Mucosa of gallbladder (tissue), 1 donor: ENCODE results near the gene SLC1A4. TPM values are rescaled to one million over a fixed set of nuclear protein-coding genes. Genes with fewer than 3 reads are reported as not detected.
"Not testable (repeated sequence)": the region's sequence is repeated elsewhere in the genome, so short reads cannot be mapped to it uniquely, and the experiment has no call there.

Experiments used
- DNase-seq: peaks from one replicate; pipeline ENCODE4 v3.0.0-alpha.2; 2020; ENCODE audit warnings: low spot score
- total RNA-seq: library from RNA; stranded (reverse); gene quantifications from one replicate; pipeline ENCODE4 v1.2.1, GENCODE V29; 2021
- donor health status: DM: no; HTN: no; CAD: no.

Gene SLC1A4
- total RNA-seq, 1 donor from 2014 or later = 14.3 TPM

GRCh38 chr2:64963719-64964118, 25.5 kb upstream of the SLC1A4 start:
- no peak for DNase-seq

GRCh38 chr2:64966017-64966416, 23.2 kb upstream of the SLC1A4 start:
- no peak for DNase-seq

GRCh38 chr2:64966839-64967238, 22.4 kb upstream of the SLC1A4 start:
- no peak for DNase-seq

GRCh38 chr2:64967601-64968000, 21.6 kb upstream of the SLC1A4 start:
- DNase-seq = no peak

- not testable (repeated sequence) for DNase-seq
These were observed 20.1 kb upstream of the SLC1A4 start for GRCh38 chr2:64969086-64969485.

- DNase-seq = no peak
These were observed 18.7 kb upstream of the SLC1A4 start for GRCh38 chr2:64970495-64970894.

GRCh38 chr2:64972426-64972825, 16.8 kb upstream of the SLC1A4 start:
- DNase-seq = no peak

- DNase-seq = no peak
These were observed 16.3 kb upstream of the SLC1A4 start for GRCh38 chr2:64972876-64973275.

- DNase-seq = peak; percentile 51
These were observed 13.9 kb upstream of the SLC1A4 start for GRCh38 chr2:64975232-64975821.

GRCh38 chr2:64976276-64976675, 12.9 kb upstream of the SLC1A4 start:
- no peak for DNase-seq

GRCh38 chr2:64978514-64979268, 10.5 kb upstream of the SLC1A4 start:
- no peak for DNase-seq

GRCh38 chr2:64979744-64980143, 9.5 kb upstream of the SLC1A4 start:
- no peak for DNase-seq

- no peak for DNase-seq
These were observed 9.0 kb upstream of the SLC1A4 start for GRCh38 chr2:64980183-64980582.

GRCh38 chr2:64982311-64982857, 6.8 kb upstream of the SLC1A4 start:
- DNase-seq = no peak

- DNase-seq = no peak
These were observed 6.3 kb upstream of the SLC1A4 start for GRCh38 chr2:64982932-64983331.

- DNase-seq = no peak
These were observed 3.8 kb upstream of the SLC1A4 start for GRCh38 chr2:64985447-64985846.

- DNase-seq = no peak
These were observed 1.9 kb upstream of the SLC1A4 start for GRCh38 chr2:64987001-64987955.

GRCh38 chr2:64987956-64988419, 1.2 kb upstream of the SLC1A4 start:
- no peak for DNase-seq

GRCh38 chr2:64988420-64989125, 626 bp upstream of the SLC1A4 start:
- peak; percentile 69 for DNase-seq

GRCh38 chr2:64989982-64990614, 899 bp downstream of the SLC1A4 start:
- no peak for DNase-seq

GRCh38 chr2:64990876-64991275, 1.7 kb downstream of the SLC1A4 start:
- no peak for DNase-seq
